ENCODE data around the gene SLC25A45.
A peak's percentile ranks its signal among the peaks of the same experiment; 100 is the strongest.

- no peak for TF ChIP-seq CTCF (IDR thresholded peaks at IDR 0.05)
- TF ChIP-seq POLR2AphosphoS5 (IDR thresholded peaks at IDR 0.05): peak; percentile 94 to 96
- peak; percentile 86 for TF ChIP-seq POLR2A (IDR thresholded peaks at IDR 0.05; ENCODE audit: low read depth)
Observed at GRCh38 chr11:65386307-65387140, 4.1 kb upstream of the SLC25A45 start, which contains the start of gene FRMD8.
